ENCODE measurements around the gene LAP3.

Gene LAP3

DNA sequence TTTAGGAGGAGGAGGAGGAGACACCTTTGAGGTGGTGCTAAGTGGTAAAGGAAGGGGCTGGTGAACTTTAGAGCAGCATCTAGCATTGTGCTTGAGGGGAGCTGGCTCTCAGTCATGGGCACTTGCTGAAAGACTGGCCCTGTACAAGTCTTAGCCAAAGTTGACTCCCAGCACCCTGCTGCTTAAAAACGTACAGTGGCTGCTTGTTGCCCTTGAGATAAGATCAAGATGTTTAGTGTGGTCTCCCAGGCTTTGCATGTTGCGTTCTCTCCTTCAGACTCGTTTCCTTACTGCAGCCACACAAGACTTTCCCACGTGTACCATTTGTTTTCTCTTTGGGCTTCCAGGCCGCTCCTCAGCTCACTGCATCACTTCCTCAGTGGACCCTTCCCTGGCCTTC is 39.3 kb downstream of the LAP3 start:
- DNase-seq (ENCODE audit: low read depth in 2 of 2), result no peak

DNA sequence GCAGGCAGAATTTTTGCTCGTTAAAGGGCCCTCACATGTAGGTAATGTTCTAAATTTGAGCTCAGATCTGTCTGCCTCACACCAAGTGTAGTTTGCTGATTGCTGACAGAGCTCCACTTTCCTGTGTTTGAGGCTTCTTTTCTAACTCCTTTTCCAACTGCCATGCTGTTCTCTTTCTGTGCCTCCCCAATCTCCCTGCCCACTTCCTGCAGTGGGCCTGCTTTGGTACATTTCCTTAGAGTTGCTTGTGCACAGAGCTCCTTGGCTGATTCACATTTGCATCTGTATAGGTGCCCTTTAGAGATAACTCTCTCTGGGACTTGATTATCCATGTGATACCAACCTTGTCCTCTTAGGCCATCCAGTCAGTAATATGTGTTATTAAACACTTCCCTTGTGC is 41.9 kb downstream of the LAP3 start:
- DNase-seq (ENCODE audit: low read depth in 2 of 2), result no peak

DNA sequence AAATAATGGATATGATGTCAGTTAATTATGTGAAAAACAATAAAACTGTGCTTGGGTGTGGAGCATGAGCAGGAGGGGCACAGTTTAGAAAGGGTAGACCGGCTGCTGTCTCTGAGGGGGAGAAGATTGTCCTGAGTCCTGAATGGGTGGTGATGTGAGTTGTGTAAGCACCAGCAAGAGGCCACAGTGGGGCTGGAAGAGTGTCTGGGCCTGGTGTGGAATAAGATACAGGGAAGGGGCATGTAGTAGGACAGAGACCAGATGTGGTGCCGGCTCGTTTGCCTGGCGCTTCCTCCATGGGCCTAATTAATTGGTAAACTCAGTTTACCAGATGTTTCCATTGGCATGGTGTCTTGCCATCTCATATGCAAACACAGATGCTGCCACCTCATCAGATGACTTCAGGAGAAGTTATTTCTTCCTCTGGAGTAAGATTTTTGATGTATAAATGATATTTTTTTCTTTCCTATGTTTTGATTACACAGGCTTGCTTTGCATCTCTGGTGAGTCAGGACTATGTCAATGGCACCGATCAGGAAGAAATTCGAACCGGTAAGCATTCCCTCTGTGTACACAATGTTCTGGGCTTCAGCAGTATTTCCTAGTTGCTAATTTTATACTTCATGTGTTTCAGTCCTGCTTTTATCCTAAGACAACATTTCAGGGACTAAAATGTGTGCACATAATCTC is 42.6 kb downstream of the LAP3 start:
- no peak for DNase-seq (ENCODE audit: low read depth in 2 of 2)

DNA sequence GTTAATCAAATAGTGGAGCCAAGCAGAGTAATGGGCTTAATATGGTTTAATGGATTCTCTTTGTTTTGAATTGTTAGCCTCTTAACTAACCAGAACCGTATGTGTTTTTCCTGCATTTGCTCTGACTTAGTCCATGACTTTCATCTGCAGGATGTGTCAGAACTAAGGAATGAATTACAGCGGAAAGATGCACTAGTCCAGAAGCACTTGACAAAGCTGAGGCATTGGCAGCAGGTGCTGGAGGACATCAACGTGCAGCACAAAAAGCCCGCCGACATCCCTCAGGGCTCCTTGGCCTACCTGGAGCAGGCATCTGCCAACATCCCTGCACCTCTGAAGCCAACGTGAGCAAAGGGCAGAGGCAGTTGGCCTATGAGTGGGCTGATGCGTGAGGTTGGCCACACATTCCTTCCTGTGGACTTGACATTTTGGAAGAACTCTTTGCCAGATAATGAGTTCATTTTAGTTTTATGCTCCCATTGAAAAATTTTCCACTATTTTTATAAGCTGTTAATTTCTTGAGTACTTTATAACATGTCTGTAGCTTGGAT is 46.5 kb downstream of the LAP3 start:
- DNase-seq (ENCODE audit: low read depth in 2 of 2), result no peak

DNA sequence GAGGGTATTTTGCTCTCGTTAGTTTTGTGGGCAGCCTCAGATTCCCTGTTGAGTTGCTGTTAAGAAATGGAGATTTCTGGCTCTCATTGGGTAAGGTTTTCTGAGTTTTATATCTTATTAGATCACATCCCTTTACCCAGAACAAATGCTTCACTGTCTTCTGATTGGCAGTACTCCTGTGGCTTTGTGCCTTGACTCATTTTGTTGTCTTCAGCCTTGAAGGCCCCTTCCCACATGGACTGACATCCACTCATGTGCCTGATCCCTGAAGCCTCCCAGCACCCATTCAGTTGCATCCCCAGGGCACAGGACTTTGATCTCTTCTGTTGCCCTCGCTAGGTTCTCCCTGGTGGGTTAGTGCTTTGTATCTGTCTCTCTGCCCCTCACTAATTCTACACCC is 47.8 kb downstream of the LAP3 start:
- DNase-seq (ENCODE audit: low read depth in 2 of 2), result no peak

DNA sequence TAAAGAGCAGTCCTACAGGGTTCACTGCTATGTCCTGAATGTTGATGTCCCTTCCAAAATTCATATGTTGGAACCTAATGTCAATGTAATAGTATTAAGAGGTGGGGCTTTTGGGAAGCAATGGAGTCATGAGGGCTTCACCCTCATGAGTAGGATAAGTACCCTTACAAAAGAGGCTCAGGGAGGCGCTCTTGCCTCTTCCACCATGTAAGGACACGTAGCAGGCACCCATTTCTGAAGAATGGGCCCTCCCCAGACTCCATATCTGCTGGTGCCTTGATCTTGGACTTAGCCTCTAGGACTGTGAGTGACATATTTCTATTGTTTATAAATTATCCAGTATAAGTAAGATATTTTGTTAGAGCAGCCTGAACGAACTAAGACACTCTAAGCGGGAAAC is 53.2 kb downstream of the LAP3 start:
- DNase-seq (ENCODE audit: low read depth in 2 of 2), result no peak

DNA sequence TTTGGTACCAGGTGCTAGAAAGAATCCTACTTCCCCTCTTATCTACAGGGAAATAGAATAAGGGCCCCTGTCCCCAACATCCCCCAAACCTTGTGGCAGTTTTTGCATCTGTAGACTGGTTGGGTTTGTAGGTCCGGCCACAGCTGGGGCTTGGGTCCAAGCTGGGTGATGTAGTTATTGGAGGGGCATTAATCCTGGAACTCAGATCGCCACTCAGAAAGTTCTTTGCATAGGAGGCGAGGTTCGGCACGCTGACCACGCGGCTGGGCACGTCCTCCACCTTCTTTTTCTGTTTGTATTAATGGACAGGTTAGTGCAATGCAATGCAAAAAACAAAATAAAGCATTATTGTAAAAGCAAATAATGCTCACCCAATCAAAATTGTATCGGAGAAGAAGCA is 56.6 kb downstream of the LAP3 start:
- DNase-seq (ENCODE audit: low read depth in 2 of 2), result no peak

DNA sequence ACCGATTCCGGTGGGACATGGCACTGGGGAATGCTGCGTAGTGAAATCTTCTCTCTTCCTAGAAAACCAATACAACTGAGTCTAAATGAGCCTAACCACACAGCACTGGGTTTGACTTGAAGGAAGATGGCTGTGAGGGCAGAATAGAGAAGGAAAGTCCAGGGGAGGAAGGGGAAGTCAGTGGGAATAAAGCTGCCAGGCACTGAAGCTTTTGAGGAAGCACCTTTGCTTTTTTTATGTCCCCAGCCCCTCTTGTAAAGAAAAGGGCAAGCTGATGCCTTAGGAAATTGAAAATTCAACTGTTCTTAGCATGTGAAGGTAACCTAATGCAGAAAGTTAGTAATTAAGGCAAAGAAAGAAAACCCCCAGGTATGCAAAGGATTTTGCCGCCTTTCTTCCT is 58.1 kb downstream of the LAP3 start:
- no peak for DNase-seq (ENCODE audit: low read depth in 2 of 2)

DNA sequence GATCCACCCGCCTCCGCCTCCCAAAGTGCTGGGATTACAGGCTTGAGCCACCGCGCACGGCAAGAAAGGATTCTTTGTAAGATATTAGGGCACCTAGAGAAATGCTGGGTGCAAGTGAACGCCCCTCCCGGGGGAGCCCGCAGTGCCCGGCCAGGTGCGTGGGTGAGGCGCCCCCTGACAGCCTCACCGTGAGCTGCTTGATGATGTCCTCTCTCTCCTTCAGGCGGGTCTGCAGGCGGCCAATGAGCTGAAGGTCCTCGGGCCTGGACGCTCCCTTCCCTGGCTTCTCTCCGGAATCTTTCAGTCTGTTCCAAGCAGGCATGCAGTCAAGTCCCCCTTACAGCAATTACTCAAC is 59.3 kb downstream of the LAP3 start:
- no peak for DNase-seq (ENCODE audit: low read depth in 2 of 2)

DNA sequence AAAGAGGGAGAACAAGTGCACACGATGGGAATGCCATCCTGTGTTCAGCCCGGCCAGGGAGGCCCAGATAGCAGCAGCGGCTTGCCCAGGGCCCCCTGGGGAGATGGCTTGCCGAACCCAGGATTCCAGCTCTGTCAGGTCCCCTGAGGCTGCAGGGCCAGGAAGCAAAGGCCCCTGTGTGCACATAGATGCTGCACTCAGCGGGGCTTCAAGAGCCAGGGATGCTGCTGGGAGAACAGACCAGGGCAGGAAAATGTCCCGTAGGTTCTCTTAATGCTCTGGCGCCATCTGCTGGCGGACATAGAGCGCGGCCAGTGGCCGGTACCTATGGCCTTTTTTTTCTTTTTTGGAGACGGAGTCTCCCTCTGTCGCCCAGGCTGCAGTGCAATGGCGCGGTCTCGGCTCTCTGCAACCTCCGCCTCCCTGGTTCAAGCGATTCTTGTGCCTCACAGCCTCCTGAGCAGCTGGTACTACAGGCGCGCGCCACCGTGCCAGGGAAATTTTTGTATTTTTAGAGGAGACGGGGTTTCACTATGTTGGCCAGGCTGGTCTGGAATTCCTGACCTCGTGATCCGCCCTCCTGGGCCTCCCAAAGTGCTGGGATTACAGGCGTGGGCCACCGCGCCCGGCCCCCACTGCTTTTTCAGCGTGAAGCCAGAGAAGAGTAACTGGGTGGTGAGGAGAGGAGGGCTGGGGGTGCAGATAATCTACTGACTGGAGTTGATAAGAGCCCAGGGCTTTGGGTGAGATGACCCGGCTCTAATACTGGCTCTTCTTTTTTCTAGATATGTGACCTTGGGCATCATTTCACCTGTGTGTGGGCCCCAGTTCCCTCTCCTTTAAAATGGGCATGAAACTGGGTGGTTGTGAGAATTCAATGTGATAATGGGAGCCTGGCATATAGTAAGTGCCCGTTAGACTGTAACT is 60.0 kb downstream of the LAP3 start:
- peak; percentile 57 to 68 for DNase-seq (ENCODE audit: low read depth in 2 of 2)

DNA sequence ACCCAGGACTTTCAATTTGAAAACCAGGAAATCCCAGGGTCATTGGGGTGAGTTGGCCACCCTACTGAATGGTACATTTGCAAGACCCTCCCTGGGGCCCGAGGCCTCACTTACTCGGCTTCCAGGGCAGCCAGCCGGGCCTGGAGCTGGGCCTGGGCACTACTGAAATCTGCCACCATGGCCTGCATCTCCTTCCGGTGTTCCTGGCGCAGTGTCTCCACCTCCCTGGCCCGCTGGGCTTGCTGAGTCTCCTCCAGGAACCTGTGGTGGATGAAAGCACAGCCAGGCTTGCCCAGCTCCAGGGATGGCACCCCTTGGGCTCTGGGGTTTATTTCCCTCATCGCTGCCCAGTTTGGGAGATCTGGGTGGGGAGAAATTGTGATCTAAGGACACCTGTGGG is 62.1 kb downstream of the LAP3 start:
- DNase-seq (ENCODE audit: low read depth in 2 of 2), result no peak

DNA sequence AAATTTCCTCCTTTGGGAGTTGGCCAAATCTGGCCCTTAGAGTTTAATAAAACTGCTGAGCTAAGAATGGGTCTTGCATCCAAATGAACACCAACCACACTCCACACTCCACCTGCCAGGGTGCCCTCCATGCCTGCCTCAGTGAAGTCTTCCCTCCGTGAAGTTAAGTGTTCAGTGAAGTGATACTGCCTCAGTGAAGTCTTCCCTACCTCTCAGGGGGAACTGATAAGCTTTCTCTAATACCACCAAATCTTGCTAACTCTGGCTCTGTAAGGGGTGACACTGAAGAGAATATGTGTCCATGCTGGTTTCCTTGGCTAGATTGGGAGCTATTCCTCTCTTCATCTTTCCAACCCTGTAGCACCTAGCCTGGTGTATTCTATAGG is 65.4 kb downstream of the LAP3 start:
- DNase-seq (ENCODE audit: low read depth in 2 of 2), result no peak

DNA sequence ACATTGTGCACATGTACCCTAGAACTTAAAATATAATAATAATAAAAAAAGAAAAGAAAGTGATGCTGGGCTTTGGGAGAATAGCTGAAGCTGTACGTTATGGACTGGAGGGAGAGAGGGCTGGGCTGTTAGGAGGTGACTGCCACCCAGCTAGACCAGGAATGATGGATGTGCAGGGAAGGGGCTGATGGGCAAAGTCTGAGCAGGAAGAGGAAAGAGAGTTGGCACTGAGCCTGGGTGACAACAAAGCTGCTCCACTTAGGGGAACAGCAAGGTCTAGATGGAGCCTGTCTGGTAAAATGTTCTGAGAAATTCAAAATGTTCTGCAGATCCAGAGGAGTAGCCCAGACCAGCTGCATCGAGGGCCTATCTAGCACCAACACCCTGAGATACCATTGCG is 69.7 kb downstream of the LAP3 start:
- DNase-seq (ENCODE audit: low read depth in 2 of 2), result no peak

DNA sequence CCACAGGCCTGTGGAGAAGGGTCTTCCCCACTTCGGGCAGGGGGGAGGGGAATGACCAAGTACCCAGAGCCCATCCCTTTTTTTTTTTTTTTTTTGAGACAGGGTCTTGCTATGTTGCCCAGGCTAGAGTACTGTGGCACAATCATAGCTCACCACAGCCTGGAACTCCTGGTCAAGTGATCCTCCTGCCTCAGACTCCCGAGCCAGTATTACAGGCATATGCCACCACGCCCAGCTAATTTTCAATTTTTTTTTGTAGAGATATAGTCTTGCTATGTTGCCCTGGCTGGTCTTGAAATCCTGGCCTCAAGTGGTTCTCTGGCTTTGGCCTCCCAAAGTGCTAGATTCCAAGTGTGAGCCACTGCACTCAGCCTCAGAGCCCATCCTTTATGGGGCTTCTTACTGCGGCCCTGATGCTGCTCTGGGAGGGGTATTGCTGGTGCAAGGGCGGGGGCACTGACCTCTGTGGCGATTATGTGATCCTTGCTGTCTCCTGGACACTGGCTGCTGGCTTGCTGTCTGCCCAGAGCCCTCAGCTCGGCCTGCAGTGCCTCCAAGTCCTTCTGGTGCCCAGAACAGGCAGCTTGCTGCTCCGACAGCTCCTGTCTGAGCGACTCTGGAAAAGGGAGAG is 70.3 kb downstream of the LAP3 start:
- DNase-seq (ENCODE audit: low read depth in 2 of 2), result no peak

DNA sequence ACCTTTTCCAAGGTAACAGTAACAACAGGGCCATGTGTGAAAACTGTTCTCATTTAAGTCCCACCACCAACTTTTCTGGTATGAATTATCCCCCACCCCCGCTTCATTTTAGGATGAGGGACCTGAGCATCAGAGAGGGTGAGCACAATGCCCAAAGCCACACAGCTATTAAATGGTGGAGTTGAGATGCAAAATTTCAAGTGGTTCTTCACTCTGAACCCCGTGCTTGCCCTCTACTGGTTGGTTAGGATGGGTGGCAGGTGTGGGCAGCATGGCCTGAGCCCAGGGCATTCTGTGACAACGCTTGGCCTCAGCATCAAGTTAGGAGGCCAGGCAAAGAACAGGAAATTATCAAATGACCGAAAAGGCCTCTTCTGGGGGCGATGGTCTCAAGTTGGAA is 70.9 kb downstream of the LAP3 start:
- DNase-seq (ENCODE audit: low read depth in 2 of 2), result no peak

DNA sequence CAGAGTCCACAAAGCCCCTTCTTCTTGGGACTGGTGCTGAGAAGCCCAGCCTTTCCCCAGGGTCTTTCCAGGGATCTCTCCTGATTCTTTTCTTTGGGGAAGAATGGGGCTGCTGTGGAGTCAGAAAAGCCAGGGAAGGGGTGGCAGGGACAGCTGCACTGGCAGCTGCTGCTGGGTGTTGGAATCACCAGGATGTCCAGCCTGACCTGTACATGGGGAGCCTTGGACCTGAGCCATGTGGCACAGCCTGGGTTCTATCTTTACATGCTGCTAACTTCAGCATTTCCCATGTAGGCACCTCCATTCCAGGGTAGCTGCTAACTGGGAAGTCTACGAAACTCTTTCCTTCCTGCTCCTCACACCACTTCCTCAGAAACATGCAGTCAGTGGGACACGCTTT is 73.4 kb downstream of the LAP3 start:
- no peak for DNase-seq (ENCODE audit: low read depth in 2 of 2)

DNA sequence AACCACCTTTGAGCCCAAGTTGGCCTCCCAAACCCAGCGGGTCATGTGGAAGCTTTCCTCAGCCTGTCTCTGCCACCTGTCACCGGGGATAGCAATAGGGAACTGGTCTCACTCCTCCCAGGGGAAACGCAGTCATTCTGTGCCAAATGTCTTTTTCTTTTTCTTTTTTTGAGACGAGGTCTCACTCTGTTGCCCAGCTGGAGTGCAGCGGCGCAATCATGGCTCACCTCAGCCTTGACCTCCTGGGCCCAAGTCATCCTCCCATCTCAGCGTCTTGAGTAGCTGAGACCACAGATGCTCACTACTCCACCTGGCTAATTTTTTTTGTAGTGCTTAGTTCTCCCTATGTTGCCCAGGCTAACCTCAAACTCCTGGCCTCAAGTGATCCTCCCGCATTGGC is 77.7 kb downstream of the LAP3 start:
- DNase-seq (ENCODE audit: low read depth in 2 of 2), result no peak

DNA sequence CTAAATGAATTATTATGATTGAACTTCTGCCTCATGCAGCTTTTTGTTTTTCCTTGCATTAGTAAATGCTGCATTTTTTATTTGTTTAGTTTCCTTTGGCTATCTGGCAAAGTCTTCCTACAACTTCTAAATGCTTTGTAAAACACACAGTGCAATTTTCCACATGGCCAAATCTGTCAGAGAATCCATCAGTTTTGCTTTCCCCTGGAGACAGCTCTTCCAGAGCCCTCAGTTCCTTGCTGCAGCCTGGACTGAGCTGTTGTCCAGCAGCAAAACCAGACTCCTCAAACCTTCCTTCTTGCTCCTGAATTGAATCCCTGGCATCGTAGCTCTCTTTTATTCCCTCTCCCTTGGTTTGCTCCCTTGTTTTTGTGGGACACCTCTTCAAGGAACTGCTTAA is 80.1 kb downstream of the LAP3 start:
- no peak for DNase-seq (ENCODE audit: low read depth in 2 of 2)
